Medulla oblongata (tissue), 1 donor: ENCODE results near the gene ADCYAP1.

Source experiments
- DNase-seq: peaks from one replicate; pipeline ENCODE4 v3.0.0-alpha.2; 2015; ENCODE audit errors: extremely low spot score

ADCYAP1 gene

DNA sequence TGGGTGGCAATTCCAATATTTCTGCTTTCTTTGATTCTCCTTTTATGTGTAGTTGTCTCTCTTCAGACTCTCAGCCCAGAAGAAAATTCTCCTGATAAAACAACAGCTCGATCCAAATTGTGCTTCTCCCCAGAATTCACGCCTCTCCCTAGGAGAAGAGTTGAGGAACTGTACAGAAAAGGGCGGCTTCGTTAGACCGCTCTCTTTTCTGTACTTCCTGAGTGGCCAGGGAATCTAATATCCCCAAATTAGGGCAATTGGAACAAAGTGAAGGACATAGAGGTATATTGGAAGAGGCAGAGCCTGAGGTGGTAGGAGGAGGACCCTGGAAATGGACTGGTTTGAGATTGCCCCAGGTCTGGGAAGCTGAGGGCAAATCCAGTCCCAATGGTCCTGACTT, 5.6 kb downstream of the ADCYAP1 start:
- DNase-seq, result no peak

DNA sequence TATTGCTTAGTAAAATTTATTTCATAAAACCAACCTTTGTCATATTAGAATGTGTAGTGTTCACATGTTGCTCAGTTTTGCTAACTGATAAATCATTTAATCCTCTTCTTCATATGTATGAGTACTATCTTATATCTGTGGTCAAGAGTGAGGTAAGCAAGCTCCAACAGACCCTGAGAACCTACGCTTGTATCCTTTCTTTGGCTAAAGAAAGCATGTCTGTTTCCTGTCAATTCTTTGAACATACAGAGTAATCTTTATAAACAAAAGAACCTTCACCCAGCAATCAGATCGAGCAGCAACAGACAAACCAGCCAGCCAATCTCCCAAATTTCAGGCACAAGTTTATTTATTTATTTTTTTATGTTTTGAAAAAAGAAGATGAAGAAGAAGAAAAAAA, 6.4 kb downstream of the ADCYAP1 start:
- DNase-seq, result no peak

- no peak for DNase-seq
Observed at GRCh38 chr18:911486-911885, 6.8 kb downstream of the ADCYAP1 start.

GRCh38 chr18:916562-916961, 11.9 kb downstream of the ADCYAP1 start:
- DNase-seq, result no peak

GRCh38 chr18:919078-919477, 14.4 kb downstream of the ADCYAP1 start:
- no peak for DNase-seq

DNA sequence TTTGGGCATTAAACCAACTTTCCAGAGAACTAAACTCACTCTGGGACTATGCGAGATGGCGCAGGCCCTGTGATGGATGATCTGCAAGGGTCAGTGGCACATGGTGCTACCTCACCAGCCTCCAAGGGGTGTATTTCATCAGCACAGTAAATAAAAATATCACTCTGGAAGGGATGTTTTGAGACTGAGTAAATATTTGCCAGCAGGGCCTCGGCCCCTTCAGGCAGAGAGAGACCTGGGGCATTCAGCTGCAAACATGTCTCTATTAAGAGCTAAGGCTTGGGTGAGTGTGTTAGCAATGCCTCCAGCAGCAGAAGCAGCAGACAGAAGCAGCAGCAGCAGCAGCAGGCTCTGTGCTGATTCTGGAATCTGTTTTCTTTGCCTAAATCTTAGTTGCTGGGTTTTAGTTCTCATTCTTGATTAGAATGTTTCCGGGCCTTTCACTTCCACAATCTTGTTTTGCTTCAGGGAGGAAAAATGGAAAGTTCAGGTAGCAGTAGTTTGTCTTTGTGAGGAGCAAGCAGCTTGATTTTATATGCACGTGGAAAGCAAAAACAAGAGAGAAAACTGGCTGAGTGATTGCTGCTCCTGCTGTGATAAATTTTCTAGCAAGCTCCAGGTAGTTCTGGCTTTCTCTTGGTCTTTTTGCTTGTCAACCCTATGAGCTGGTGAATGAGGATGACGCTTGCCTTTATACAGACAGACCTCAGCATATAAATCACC, 18.6 kb downstream of the ADCYAP1 start:
- DNase-seq, result no peak

- DNase-seq, result no peak
Observed at GRCh38 chr18:924987-925386, 20.3 kb downstream of the ADCYAP1 start.

- no peak for DNase-seq
Observed at GRCh38 chr18:926946-927345, 22.3 kb downstream of the ADCYAP1 start.

GRCh38 chr18:933082-933481, 28.4 kb downstream of the ADCYAP1 start:
- no peak for DNase-seq

- no peak for DNase-seq
Observed at GRCh38 chr18:934518-935133, 30.0 kb downstream of the ADCYAP1 start.

DNA sequence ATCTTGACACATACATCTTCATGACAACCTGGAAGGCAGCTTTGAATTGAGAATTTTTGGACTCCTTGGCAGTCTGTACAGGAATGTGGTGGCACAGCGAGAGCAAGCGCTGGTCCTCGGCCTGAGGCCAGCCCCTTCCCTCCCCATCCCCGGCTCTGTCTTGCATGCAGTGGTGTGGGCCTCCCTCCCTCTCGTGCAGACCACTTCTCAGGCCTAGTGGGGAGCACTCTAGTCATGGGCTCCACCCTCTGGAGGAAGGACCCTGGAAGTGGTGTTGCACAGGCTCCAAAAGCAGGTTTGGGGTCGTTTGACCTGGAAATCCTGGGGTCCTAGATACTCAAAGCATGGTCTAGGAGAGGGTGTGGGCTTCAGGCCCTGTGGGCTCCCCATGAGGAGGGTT, 32.3 kb downstream of the ADCYAP1 start:
- DNase-seq, result no peak

DNA sequence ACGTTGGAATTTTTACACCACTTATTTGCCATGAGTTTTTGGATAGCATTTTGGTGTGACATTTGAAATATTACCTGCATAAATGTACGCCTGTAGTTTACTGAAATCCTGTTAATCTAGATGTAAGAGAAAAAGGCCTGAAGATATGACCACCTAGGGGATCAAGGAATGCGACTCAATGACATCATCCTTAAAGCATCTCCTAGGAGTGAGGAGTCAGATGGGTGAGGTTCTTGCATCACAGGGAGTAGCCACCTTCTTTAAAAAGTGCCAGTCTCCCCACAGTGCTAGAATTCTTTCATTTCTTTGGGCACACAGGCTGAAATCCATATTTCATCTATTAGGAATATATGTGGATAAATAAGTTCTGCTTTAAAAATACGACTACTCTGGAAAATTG, 34.5 kb downstream of the ADCYAP1 start:
- DNase-seq, result no peak

DNA sequence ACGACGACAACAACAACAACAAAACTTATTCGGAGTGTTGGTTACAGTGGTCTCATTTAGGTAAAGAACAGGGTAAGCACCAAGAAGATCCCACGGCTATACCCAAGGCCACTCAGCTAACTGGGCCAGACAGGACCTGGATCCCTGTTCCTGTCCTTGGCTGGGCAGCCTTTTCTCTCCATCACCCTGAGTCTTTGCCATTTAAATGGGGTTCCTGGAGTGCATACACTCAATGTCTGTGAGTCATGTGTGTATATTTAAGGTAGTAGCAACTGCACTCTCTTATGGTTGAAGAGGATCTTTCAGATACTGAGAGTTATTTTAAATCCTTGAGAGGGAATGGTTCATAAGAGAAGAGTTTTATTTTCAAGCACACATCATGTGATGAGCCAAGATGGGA, 35.3 kb downstream of the ADCYAP1 start:
- DNase-seq, result no peak

DNA sequence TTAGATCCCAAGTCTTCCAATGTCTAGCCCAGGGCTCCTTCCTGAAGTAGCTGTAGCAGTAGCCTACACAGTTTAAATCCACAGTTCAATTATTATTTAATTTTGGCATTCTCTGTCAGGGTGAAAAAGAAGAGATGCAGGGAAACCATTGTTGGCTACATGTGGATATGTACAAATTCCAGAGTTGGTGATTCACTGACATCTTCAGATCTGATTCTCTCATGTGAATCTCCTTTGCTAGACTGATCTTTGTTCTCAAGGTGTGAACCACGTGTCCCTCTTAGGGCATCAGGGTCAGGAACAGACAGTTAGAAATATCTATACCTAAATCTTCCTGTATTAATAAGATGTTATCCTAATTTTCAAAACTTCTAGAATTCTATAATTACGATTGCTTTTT, 36.7 kb downstream of the ADCYAP1 start:
- DNase-seq, result no peak

GRCh38 chr18:944440-944839, 39.8 kb downstream of the ADCYAP1 start:
- no peak for DNase-seq

GRCh38 chr18:949724-950631, 45.3 kb downstream of the ADCYAP1 start:
- no peak for DNase-seq

DNA sequence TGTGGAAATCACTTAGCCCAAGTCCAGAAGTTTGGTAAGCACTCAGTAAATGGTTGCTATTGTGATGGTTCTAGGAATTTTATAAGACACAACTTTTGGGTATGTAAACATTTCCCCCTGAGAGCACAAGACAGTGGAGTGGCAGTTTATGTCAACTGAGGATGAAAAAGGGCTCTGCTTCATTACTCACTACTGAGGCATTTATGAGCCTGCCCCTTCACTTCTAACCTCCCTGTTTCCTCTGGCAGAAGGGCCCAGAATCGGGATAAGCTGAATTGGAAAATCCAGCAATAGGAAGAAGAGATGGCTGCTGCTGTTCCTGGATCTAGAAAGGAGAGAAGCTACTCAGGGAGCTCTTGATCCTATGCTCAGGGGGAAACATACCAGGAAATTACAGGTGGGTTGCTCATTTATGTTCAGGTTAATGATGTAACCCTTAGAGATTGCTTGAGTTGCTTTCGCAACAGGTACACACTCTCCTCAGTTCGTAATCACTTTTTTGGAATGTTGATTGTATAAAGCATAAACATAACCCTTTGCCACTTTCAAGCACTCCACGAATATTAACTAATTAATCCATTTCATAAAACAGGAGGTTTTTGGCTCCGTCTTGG, 46.3 kb downstream of the ADCYAP1 start:
- no peak for DNase-seq

DNA sequence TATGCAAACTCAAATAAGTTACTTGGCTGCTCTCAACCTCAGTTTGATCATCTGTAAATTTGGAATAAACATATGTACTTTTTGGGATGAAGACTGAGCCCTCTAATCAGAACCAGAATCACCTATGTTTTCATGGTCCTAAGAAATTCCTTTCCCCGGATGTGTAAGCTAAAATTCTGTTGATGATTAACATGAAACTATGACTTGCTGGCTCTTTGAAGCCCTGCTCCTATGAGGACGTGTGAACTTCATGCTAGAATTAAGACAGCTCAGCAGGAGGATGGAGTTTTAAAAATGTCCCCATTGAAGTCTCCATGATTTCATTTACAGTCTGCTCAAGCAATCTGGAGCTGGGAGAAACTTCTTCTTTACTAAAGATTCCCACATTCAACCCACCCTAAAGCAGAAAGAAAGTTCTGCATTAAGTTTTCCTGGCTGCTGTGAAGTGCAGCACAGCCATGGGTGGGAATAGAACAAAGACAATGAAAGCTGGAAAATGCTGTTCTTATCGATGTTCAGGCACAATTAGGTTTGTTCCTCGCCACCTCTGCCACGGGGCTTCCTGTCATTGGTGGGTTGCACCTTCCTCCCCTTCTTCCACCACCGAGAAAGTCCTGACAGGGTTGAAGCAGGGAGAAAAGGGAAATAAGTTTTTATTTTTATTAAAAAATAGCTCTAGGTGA, 50.9 kb downstream of the ADCYAP1 start:
- no peak for DNase-seq

DNA sequence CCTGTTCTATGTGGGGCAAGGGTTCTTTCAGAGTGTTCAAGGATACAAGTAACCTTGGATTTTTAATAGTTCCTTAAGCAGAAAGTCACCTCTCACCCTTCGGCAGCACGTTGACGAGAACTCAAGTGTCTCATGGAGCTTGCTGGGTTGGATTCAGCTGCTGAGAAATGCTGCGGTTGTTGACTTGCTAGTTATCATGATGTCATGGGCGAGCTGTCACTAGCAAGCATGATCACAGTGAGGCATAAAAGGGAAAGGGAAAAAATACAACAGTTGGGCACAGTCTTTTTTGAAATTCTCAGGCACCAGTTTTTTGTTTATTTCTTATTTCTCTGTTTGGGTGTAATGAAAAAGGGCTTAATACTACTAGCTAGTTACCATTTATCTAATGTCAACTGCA, 53.2 kb downstream of the ADCYAP1 start:
- no peak for DNase-seq

GRCh38 chr18:959854-960253, 55.2 kb downstream of the ADCYAP1 start:
- no peak for DNase-seq
